NCI-H345 (cell line): ENCODE data around the gene CLIC3.

Experiments used
- DNase-seq: peaks from one replicate; lab custom pipeline; 2025; lab: John Stamatoyannopoulos, UW

CLIC3 gene

GRCh38 chr9:137030538-137031527 is 34.5 kb upstream of the CLIC3 start:
- DNase-seq, result no peak

GRCh38 chr9:137030006-137030405 is 33.6 kb upstream of the CLIC3 start:
- no peak for DNase-seq

GRCh38 chr9:137029058-137029936 is 32.9 kb upstream of the CLIC3 start:
- peak; percentile 55 for DNase-seq

- peak; percentile 75 for DNase-seq
These were observed 32.1 kb upstream of the CLIC3 start for GRCh38 chr9:137028263-137029057.

- no peak for DNase-seq
These were observed 31.2 kb upstream of the CLIC3 start, which contains the start of gene ABCA2 for GRCh38 chr9:137027369-137028262. ABCA2 (minus strand) TSS chr9:137028237; CDS start chr9:137028140, 97 bp downstream.

- DNase-seq, result peak; percentile 37
These were observed 30.5 kb upstream of the CLIC3 start for GRCh38 chr9:137026828-137027227.

GRCh38 chr9:137026384-137026783 is 30.0 kb upstream of the CLIC3 start:
- no peak for DNase-seq

GRCh38 chr9:137025517-137025966 is 29.2 kb upstream of the CLIC3 start:
- peak; percentile 88 for DNase-seq

GRCh38 chr9:137023583-137023991 is 27.2 kb upstream of the CLIC3 start:
- no peak for DNase-seq

GRCh38 chr9:137023157-137023556 is 26.8 kb upstream of the CLIC3 start:
- DNase-seq, result no peak

GRCh38 chr9:137022662-137023008 is 26.3 kb upstream of the CLIC3 start:
- DNase-seq, result no peak

GRCh38 chr9:137021979-137022661 is 25.8 kb upstream of the CLIC3 start:
- DNase-seq, result peak; percentile 55

GRCh38 chr9:137021568-137021978 is 25.2 kb upstream of the CLIC3 start:
- DNase-seq, result no peak

- DNase-seq, result no peak
These were observed 24.6 kb upstream of the CLIC3 start for GRCh38 chr9:137020771-137021567.

- DNase-seq, result no peak
These were observed 23.7 kb upstream of the CLIC3 start for GRCh38 chr9:137019891-137020683.

GRCh38 chr9:137018761-137019559 is 22.6 kb upstream of the CLIC3 start:
- no peak for DNase-seq

GRCh38 chr9:137017791-137018497 is 21.6 kb upstream of the CLIC3 start:
- no peak for DNase-seq
